Measurements from ENCODE around the gene DEPP1. TPM values are rescaled to one million over a fixed set of nuclear protein-coding genes. Genes with fewer than 3 reads are reported as not detected.
A peak's percentile ranks its signal among the peaks of the same experiment; 100 is the strongest.

Gene DEPP1
- total and polyA plus RNA-seq, 2 experiments from 2014 or later, result 0.37 to 1.3 TPM

- H3K79me2 ChIP-seq (replicated peaks; ENCODE audit: insufficient read depth), result no peaks in the 10 kb centered on the region
- Mint-ChIP-seq H3K36me3 (ENCODE audit: low read depth) (peaks cover 15% of the 10 kb centered on the region), H3K27ac (peak overlapping the region; percentile 83), H3K4me3 (peak overlapping the region; percentile 44), H3K4me1 (peaks cover 78% of the 10 kb centered on the region), H3K9me3 (no peaks in the 10 kb centered on the region), H3K27me3 (ENCODE audit: insufficient read depth, low read depth, poor library complexity) (peaks cover 13% of the 10 kb centered on the region)
- DNase-seq (ENCODE audit: low spot score) (peak; percentile 84), ATAC-seq (peak; percentile 89)
- H3K27me3 ChIP-seq (ENCODE audit: insufficient read depth), result no peaks in the 10 kb centered on the region
- H3K9me2 ChIP-seq (ENCODE audit: insufficient read depth), result no peaks in the 10 kb centered on the region
- 0 out of 2 replicates have a peak, but pooled peaks cover 7% of the 10 kb centered on the region for H3F3A ChIP-seq (replicated peaks; ENCODE audit: low read depth)
- no peaks in the 10 kb centered on the region for H3K36me3 ChIP-seq (ENCODE audit: insufficient read depth)
- peak overlapping the region; percentile 42 for H3K4me2 ChIP-seq
- TF ChIP-seq NANOG (IDR thresholded peaks at IDR 0.05; ENCODE audit: borderline replicate concordance) (0 out of 2 replicates have a peak, but pooled peaks have one; percentile 4), STAT1 (IDR thresholded peaks at IDR 0.05; ENCODE audit: unreplicated experiment) (no peak), CTCF (conservative IDR thresholded peaks at IDR 0.05; ENCODE audit: low read depth in 2 of 2) (peak; percentile 54 to 80)
- H3K27ac ChIP-seq (ENCODE audit: low read depth), result peak overlapping the region; percentile 17; the same call in 1 of the 2 replicates
- peak overlapping the region; percentile 35 for H3K4me3 ChIP-seq
- no peak overlapping the region for H2AFZ ChIP-seq
- H3K4me1 ChIP-seq (ENCODE audit: insufficient read depth), result peaks cover 53% of the 10 kb centered on the region
- H4K20me1 ChIP-seq (replicated peaks; ENCODE audit: insufficient read depth), result no peaks in the 10 kb centered on the region; the same call in 1 of the 2 replicates
These were observed 11.7 kb upstream of the DEPP1 start for GRCh38 chr10:44990302-44990655.

GRCh38 chr10:44989597-44990301, 11.1 kb upstream of the DEPP1 start:
- H3K9me2 ChIP-seq (ENCODE audit: insufficient read depth), result no peaks in the 10 kb centered on the region
- peak overlapping the region; percentile 17; the same call in 1 of the 2 replicates for H3K27ac ChIP-seq (ENCODE audit: low read depth)
- H2AFZ ChIP-seq, result no peak overlapping the region
- peaks cover 15% of the 10 kb centered on the region for H3K36me3 Mint-ChIP-seq (ENCODE audit: low read depth)
- no peaks in the 10 kb centered on the region for H3K79me2 ChIP-seq (replicated peaks; ENCODE audit: insufficient read depth)
- H3K4me3 Mint-ChIP-seq, result peak overlapping the region; percentile 44; the same call in 2 of the 3 replicates
- DNase-seq (ENCODE audit: low spot score) (peak; percentile 25), ATAC-seq (peak; percentile 59)
- H3K4me1 ChIP-seq (ENCODE audit: insufficient read depth), result peaks cover 54% of the 10 kb centered on the region
- H3K9me3 Mint-ChIP-seq, result no peaks in the 10 kb centered on the region
- no peaks in the 10 kb centered on the region for H3K27me3 ChIP-seq (ENCODE audit: insufficient read depth)
- H3K4me3 ChIP-seq, result peak overlapping the region; percentile 35
- 0 out of 2 replicates have a peak, but pooled peaks cover 7% of the 10 kb centered on the region for H3F3A ChIP-seq (replicated peaks; ENCODE audit: low read depth)
- H3K4me2 ChIP-seq, result peak overlapping the region; percentile 42
- peaks cover 81% of the 10 kb centered on the region for H3K4me1 Mint-ChIP-seq
- peak overlapping the region; percentile 83 for H3K27ac Mint-ChIP-seq
- H4K20me1 ChIP-seq (replicated peaks; ENCODE audit: insufficient read depth), result no peaks in the 10 kb centered on the region; the same call in 1 of the 2 replicates
- H3K27me3 Mint-ChIP-seq (ENCODE audit: insufficient read depth, low read depth, poor library complexity), result peaks cover 17% of the 10 kb centered on the region
- no peaks in the 10 kb centered on the region for H3K36me3 ChIP-seq (ENCODE audit: insufficient read depth)
- no peak for TF ChIP-seq ZNF114 (CRISPR knock-in tag; IDR thresholded peaks at IDR 0.05)
- TF ChIP-seq EZH2phosphoT487 (IDR thresholded peaks at IDR 0.05; ENCODE audit: unreplicated experiment), result no peak
- no peak for TF ChIP-seq CTCF (conservative IDR thresholded peaks at IDR 0.05; ENCODE audit: low read depth in 2 of 2)
- no peak for TF ChIP-seq JUNB (IDR thresholded peaks at IDR 0.05; ENCODE audit: unreplicated experiment)
- no peak for TF ChIP-seq CREB1 (CRISPR knock-in tag; IDR thresholded peaks at IDR 0.05; ENCODE audit: low read depth)
- no peak for TF ChIP-seq EZH2 (IDR thresholded peaks at IDR 0.05; ENCODE audit: low read depth, unreplicated experiment)
- no peak for TF ChIP-seq ETS1 (IDR thresholded peaks at IDR 0.05)
- TF ChIP-seq ZNF331 (CRISPR knock-in tag; IDR thresholded peaks at IDR 0.05; ENCODE audit: low read depth), result no peak
- no peak for TF ChIP-seq NANOG (IDR thresholded peaks at IDR 0.05; ENCODE audit: borderline replicate concordance)
- no peak for TF ChIP-seq REST (IDR thresholded peaks at IDR 0.05; ENCODE audit: unreplicated experiment)
- TF ChIP-seq POLR2AphosphoS5 (IDR thresholded peaks at IDR 0.05; ENCODE audit: low read depth), result no peak
